Activated CD4-positive, alpha-beta T cell treated with anti-CD3 and anti-CD28 coated beads for 1 hour (primary cell): ENCODE data around the gene FIG4.
"Not testable (repeated sequence)": the region's sequence is repeated elsewhere in the genome, so short reads cannot be mapped to it uniquely, and the experiment has no call there.

Source experiments
- DNase-seq: peaks from one replicate; pipeline ENCODE4 v3.0.0-alpha.2; 2020

The FIG4 gene

DNA sequence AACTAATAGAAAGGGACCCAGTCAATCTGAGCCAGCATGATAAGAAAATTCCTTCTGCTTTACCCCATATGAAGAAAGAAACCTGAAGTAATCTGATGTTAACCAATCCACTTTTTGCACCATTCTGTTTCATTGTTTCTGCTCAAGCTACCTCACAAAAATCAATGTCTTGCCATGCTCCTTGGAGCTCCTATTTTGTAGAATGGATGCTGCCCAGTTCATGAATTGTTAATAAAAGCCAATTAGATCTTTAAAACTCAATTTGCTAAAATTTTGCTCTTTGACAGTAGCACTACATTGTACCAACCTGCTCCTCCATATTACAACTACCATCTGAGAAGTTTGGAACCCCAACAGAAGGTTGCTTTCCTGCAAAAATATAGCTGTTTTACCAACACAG is 170.8 kb downstream of the FIG4 start:
- DNase-seq: no peak

DNA sequence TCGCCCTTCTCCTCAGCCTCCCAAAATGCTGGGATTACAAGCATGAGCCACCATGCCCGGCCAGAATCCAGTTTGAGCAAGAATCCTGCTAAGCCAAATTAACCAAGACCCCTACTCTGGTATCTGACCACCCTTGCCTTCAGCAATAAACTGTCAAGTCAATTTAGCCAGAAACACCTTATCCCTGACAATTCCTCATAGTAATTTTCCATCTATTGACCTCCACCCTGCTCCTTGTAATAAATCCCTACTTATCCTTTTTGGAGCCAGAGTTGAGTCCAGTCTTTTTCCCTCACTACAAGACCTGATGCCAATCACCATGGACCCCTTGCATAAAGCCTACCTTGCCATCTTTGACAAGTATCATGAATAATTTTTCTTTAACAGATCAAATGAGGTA is 173.0 kb downstream of the FIG4 start:
- no peak for DNase-seq

DNA sequence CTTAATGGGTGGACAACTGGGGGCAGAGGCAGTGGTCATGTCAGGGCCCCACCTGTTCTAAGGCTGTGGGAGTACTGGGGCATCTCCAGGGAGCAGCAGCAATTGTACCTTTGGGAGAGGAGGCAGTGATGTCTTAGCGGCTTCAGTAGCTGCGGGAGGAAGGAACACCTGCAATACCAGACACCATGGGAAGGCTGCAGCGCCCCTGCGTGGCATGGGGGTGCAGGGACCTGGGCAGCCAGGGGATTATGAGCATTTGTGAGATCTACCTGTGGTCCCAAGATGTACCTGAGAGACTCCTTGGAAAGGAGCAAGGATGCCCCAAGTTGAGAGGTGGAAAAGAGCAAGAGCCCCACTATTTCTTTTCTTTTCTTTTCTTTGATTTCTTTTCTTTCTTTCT is 174.9 kb downstream of the FIG4 start:
- no peak for DNase-seq

DNA sequence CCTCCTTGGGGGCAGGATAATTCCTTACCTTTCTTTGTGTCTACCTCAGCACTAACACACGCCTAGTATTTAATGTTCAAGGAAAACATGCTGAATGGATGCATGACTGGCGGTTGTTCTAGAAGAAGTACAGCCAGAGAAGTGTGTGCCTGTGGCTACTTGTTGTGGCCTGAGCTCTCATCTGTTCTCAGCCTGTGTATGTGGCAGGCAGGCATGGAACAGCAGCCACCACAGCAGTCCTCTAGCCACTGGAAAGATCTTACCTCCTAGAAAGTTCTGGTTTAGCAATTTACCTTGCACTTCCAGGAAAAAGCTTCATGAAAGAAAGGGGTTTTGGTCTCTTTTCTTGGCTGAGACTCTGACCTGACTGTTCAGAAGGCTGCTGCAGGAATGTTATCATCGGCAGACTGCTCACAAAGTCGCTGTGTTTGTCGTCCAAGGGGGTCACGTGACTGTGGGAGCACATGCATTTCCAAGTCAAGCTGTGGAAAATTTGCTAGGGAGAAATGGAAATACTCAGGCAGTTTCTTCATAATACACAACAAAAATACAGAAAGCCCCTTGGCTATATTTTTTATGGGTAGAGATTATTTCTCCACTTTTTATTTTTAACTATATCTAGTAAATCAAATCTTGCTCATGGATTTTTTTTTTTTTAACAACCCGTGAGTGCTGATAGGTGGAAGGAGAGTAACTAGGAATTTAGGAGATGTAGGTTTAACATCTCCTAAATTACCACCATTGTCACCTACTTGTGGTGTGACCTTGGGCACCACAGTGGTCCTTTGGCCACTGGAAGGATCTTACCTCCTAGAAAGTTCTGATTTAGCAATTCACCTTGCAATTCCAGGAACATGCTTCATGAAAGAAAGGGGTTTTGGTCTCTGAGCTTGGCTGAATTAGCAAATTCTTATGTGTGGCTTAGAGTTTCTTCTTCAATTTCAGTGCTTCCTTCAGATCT is 176.2 kb downstream of the FIG4 start:
- DNase-seq: no peak

DNA sequence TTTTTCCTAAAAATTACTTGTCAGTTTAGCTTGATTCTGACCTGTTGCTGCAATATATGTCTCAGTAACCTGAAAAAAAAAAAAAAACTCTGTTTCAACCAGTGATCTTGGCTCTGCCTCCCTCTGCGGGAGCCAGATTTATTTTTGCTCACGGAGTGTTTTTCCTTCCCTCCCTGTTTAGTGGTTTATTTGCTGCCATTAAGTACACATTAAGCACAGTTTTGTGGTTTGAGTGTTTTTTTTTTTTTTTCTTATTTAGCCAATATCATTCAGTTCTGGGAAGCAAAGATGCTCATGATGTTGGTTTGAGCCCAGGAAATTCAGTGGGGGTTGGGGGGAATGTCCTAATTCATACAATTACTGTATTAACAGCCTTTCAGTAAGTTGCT is 176.9 kb downstream of the FIG4 start:
- no peak for DNase-seq

DNA sequence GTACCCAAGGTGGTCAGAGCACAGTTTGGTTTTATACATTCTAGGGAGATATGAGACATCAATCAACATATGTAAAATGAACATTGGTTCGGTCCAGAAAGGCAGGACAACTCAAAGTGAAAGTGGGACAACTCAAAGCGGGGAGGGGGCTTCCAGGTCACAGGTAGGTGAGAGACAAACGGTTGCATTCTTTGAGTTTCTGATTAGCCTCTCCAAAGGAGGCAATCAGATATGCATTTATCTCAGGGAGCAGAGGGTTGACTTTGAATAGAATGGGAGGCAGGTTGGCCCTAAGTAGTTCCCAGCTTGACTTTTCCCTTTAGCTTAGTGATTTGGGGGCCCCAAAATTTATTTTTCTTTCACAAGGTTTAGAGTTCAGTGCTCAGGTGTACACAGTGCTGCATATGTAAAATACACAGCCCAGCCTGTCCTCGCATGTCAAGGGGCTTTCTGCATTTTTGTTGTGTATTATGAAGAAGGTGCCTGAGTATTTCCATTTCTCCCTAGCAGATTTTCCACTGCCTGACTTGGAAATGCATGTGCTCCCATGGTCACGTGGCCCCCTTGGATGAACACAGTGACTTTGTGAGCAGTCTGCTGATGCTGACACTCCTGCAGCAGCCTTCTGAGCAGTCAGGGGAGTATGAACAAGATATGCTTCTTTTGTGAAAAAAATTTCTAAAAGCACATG is 178.4 kb downstream of the FIG4 start:
- not testable (repeated sequence) for DNase-seq

DNA sequence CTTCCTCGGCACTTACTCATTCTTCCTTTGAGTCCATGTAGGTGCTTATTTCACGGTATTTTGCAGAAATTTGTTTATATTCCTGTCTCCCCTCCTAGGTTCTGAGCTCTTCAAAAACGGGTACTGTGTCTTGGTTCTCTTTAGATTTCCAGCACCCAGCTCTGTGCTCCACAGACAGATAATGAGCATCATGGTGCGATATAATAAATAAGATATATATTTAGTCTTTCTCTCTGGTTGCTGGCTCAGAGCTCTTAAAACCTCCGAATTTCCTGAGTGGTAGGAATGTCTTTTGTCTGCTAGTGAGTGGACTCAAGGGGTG is 179.0 kb downstream of the FIG4 start:
- DNase-seq: no peak

DNA sequence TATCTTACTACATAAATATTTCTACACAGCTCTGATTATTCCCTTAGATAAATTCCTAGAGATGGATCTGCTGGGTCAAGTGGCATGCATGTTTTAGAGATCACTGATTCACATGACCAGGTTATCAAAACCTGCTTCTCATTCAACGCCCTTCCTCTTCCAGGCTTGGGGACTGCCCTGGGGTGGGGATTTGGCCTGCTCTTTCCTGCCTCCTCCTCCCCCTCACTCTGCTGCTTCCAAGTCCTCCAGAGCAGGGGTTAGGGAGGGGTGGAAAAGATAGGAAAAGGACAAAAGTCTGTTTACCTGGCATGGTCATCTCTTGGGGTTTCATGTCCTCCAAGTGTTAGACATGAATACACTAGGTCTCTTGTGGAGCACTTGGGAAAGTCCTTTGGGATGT is 181.5 kb downstream of the FIG4 start:
- DNase-seq: no peak

DNA sequence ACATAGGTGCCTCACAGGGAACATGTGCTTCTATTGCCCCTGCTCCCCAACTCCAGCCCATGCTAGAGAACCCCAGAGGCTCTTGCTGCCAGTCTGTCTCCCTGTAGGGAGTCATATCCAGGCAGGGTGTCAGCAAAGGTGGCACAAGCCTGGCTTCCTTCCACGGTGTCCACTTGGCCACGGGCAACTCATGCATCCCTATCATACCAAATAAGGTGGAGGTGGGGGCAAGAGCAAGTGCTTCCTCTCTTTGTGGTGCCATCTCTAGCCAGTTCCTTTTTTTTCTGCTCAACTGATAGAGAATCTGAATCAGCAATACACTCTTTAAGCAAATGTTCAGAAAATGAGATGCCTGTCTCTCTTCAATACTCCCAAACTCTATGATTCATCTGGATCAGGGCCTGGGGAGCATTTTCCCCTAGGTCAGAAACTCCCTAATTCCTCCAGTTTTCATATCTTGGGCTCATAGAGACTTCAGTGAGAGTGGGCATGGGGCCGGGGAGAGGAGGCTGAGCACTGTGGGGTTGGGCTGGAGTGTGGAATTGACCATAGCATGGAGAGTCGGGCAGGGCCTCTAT is 182.0 kb downstream of the FIG4 start:
- DNase-seq: no peak

DNA sequence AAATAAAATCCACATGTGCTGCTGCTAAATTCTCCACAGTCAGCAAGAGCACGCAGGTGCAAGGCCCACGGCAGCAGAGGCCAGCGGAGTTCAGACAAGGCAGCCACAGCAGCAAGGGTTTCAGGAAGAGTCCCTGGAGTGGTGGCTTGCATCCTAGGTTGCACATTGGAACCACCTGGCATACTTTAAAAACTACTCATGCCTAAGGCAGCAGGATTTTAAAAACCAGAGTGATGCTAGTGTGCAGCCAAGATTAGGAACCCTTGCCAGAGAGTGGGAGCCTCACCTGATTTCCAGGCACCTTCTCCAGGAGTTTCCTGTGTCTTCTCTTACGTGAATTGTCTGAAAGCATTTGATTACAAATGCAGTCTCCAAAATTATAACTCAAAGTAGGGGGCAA is 183.0 kb downstream of the FIG4 start:
- no peak for DNase-seq

DNA sequence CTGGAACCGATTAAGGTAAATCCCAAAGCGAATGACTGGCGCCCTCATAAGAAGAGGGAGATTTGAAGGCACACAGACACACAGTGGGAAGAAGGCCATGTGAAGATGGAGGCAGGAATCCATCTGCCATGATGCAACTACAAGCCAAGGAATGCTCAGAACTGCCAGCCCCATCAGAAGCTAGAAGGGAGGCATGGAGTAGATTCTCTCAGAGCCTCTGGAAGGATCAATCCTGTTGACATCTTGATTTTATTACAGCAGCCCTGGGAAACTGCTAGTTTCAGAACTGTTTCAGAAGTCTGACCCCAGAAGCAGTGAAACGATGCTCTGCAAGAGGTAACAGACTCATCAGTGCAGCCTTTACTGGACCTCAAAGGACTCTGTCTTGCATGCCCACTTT is 183.5 kb downstream of the FIG4 start:
- no peak for DNase-seq
